GM12878 (cell line): Measurements from ENCODE around the gene SASH3. TPM values are rescaled to one million over a fixed set of nuclear protein-coding genes. Genes with fewer than 3 reads are reported as not detected.

Source experiments
- ATAC-seq: fragments of 200-7000 bp; cut with Tn5 transposase; 3 replicates; pipeline ENCODE4 v1.9.1; 2020; ENCODE audit warnings: mild to moderate bottlenecking, moderate library complexity
- BruUV-seq: library from RNA; stranded (reverse); fragments of 400-500 nt; replicated peaks from 2 replicates; lab custom pipeline; 2021; lab: Mats Ljungman, UMichigan
- CTCF ChIA-PET: fragments of 300-600 bp; sonication (Branson Sonifier 250); formaldehyde crosslinking; extraction: SDS; loops from one replicate; lab custom pipeline; 2021; ENCODE audit warnings: inconsistent platforms; lab: Yijun Ruan, JAX
- POLR2A ChIA-PET: fragments of 350-600 bp; formaldehyde crosslinking; extraction: SDS; loops from one replicate; lab custom pipeline; 2021; ENCODE audit warnings: inconsistent platforms; lab: Charles Lee
- RAD21 ChIA-PET: fragments of 300-600 bp; sonication (Branson Sonifier 250); formaldehyde crosslinking; loops from one replicate; lab custom pipeline; 2023; ENCODE audit warnings: antibody characterized with exemption; ENCODE audit not compliant: unreplicated experiment; lab: Charles Lee
- SMC1A ChIA-PET: fragments of 300-600 bp; sonication (Branson Sonifier 250); formaldehyde crosslinking; loops from one replicate; lab custom pipeline; 2023; ENCODE audit not compliant: unreplicated experiment, uncharacterized antibody; lab: Charles Lee
- DNase-seq: peaks from one replicate; pipeline ENCODE4 v3.0.0-alpha.2; 2011; ENCODE audit warnings: low read depth, low spot score
- FAIRE-seq: peaks from 3 replicates; lab custom pipeline; 2011; peaks lifted over from hg19 to GRCh38; lab: Jason Lieb, UNC
- H2AFZ ChIP-seq: 2 replicates; pipeline ENCODE4 v1.6.0; 2011; ENCODE audit warnings: low read depth, low read length, control low read depth; ENCODE audit not compliant: control insufficient read depth
- H3K27ac ChIP-seq: 2 replicates; pipeline ENCODE4 v1.5.1; 2011; ENCODE audit warnings: control low read depth; ENCODE audit not compliant: control insufficient read depth, insufficient read depth
- H3K27me3 ChIP-seq, 2 experiments: replicated peaks in 1 of 2; 2 replicates each; pipeline versions ENCODE4 v1.6.0 to v1.6.1; 2011; ENCODE audit warnings: low read length in 1 of 2; ENCODE audit not compliant: control insufficient read depth in 2 of 2, insufficient read depth in 2 of 2
- H3K36me3 ChIP-seq, 2 experiments: 2 replicates each; pipeline ENCODE4 v1.5.1; 2011; ENCODE audit warnings: low read length in 1 of 2; ENCODE audit not compliant: control insufficient read depth in 2 of 2, insufficient read depth in 2 of 2
- H3K4me1 ChIP-seq: 2 replicates; pipeline ENCODE4 v1.6.1; 2011; ENCODE audit warnings: mild to moderate bottlenecking, low read length, moderate library complexity, mixed read lengths; ENCODE audit not compliant: control insufficient read depth, insufficient read depth
- H3K4me2 ChIP-seq: 2 replicates; pipeline ENCODE4 v1.6.0; 2011; ENCODE audit warnings: control low read depth; ENCODE audit not compliant: control insufficient read depth, insufficient read depth
- H3K4me3 ChIP-seq: fragments of 200-600 bp; sonication (generic); 2 replicates; pipeline ENCODE4 v1.5.1; 2016
- H3K79me2 ChIP-seq: 2 replicates; pipeline ENCODE4 v1.6.0; 2011; ENCODE audit warnings: low read length; ENCODE audit not compliant: control insufficient read depth, insufficient read depth
- H3K9ac ChIP-seq: 2 replicates; pipeline ENCODE4 v1.8.0; 2011; ENCODE audit warnings: low read length, control low read depth, mixed read lengths; ENCODE audit not compliant: control insufficient read depth, insufficient read depth
- H3K9me3 ChIP-seq: replicated peaks from 3 replicates; pipeline ENCODE4 v1.5.1; 2011; ENCODE audit warnings: mild to moderate bottlenecking, low read length; ENCODE audit not compliant: control insufficient read depth, insufficient read depth
- H4K20me1 ChIP-seq: 2 replicates; pipeline ENCODE4 v1.6.0; 2011; ENCODE audit not compliant: control insufficient read depth, insufficient read depth
- BCL11A ChIP-seq: IDR thresholded peaks from 2 replicates; pipeline ENCODE4 v1.6.1; 2011; ENCODE audit warnings: low read depth, low read length
- CREM ChIP-seq: IDR thresholded peaks from 2 replicates; pipeline ENCODE4 v1.6.1; 2014; ENCODE audit warnings: antibody characterized with exemption, low read depth
- HDAC6 ChIP-seq: fragments of 200-600 bp; sonication (generic); IDR thresholded peaks from one replicate; pipeline ENCODE4 v1.8.0; 2017; ENCODE audit warnings: antibody characterized with exemption; ENCODE audit not compliant: unreplicated experiment
- IKZF1 ChIP-seq: fragments of 450-650 bp; conservative IDR thresholded peaks from 2 replicates; pipeline ENCODE4 v1.6.1; 2017; ENCODE audit warnings: antibody characterized with exemption, mild to moderate bottlenecking
- JUND ChIP-seq: IDR thresholded peaks from 2 replicates; pipeline ENCODE4 v1.6.1; 2012; ENCODE audit warnings: low read depth, mild to moderate bottlenecking, low read length, improper control_type of control experiment, moderate library complexity
- KAT2A ChIP-seq: conservative IDR thresholded peaks from 2 replicates; pipeline ENCODE4 v1.6.1; 2011; ENCODE audit warnings: low read depth, low read length; ENCODE audit not compliant: control insufficient read depth
- MXI1 ChIP-seq: fragments of 150-350 bp; IDR thresholded peaks from 2 replicates; pipeline ENCODE4 v1.6.1; 2011; ENCODE audit warnings: low read depth, mild to moderate bottlenecking, inconsistent platforms, low read length, improper control_type of control experiment
- NR2F1 ChIP-seq: fragments of 450-650 bp; conservative IDR thresholded peaks from 2 replicates; pipeline ENCODE4 v1.6.1; 2017; ENCODE audit warnings: mild to moderate bottlenecking
- POLR2AphosphoS5 ChIP-seq: IDR thresholded peaks from 2 replicates; pipeline ENCODE4 v1.6.1; 2011; ENCODE audit warnings: mild to moderate bottlenecking, low read length, inconsistent platforms
- SP1 ChIP-seq: IDR thresholded peaks from one replicate; pipeline ENCODE4 v1.6.1; 2011; ENCODE audit warnings: low read depth, low read length
- SPI1 ChIP-seq: IDR thresholded peaks from 2 replicates; pipeline ENCODE4 v1.6.1; 2011; ENCODE audit warnings: low read depth, mild to moderate bottlenecking, low read length, moderate library complexity, borderline replicate concordance; ENCODE audit not compliant: insufficient read depth
- WGBS: methylation state at CpG from one replicate; pipeline ENCODE4 v1.1.6; 2016; ENCODE audit warnings: low lambda C conversion rate; ENCODE audit not compliant: insufficient replicate concordance, insufficient coverage; ENCODE audit errors: missing lambda C conversion rate; 5-methylcytosine and 5-hydroxymethylcytosine counted together
- in situ Hi-C: fragments of 300-500 bp; cut with MboI; formaldehyde crosslinking; loops from 9 replicates; pipeline ENCODE4 v1.14.3; 2018; ENCODE audit warnings: mixed read lengths
- intact Hi-C: fragments of 100-400 bp; cut with micrococcal nuclease; formaldehyde crosslinking; loops from one replicate; pipeline ENCODE4 v1.14.2; 2022; ENCODE audit not compliant: unreplicated experiment
- polyA plus RNA-seq, 11 experiments: library from polyadenylated mRNA; depleted of rRNA in 4 of 11; unstranded in 6 of 11; stranded (reverse) in 5 of 11; fragments of >200 nt; fragmentation: Nextera tagmentation in 4 of 11; fragmentation: Illumina TruSeq in 1 of 11; extraction: Ambion mirVana in 4 of 11; extraction: Trizol in 1 of 11; gene quantifications; 1 replicate in 1 of 11; 2 replicates in 10 of 11; pipeline versions ENCODE4 v1.2.1 to v1.2.3, GENCODE V29; 2011 to 2016; ENCODE audit warnings: inconsistent platforms in 2 of 11, missing spikeins in 2 of 11, low read depth in 1 of 11
- total RNA-seq, 4 experiments: library from RNA; depleted of rRNA in 3 of 4; stranded (reverse); fragments of >200 nt in 3 of 4; fragmentation: Illumina TruSeq in 1 of 4; extraction: Trizol in 1 of 4; gene quantifications; 2 replicates each; pipeline versions ENCODE4 v1.2.1 to v1.2.3, GENCODE V29; 2013 to 2021
- TF ChIP-seq, protein P1 (sequence below): fragments of 450-650 bp; IDR thresholded peaks from 2 replicates; pipeline ENCODE4 v1.6.1; 2017; ENCODE audit warnings: mild to moderate bottlenecking
- TF ChIP-seq, protein P2 (sequence below): fragments of 450-650 bp; IDR thresholded peaks from 2 replicates; pipeline ENCODE4 v1.6.1; 2017; ENCODE audit warnings: low read depth, mild to moderate bottlenecking, moderate library complexity
- TF ChIP-seq, protein P3 (sequence below): fragments of 150-350 bp; IDR thresholded peaks from 2 replicates; pipeline ENCODE4 v1.6.1; 2016; ENCODE audit warnings: low read depth, low read length

SASH3 gene
- total and polyA plus RNA-seq, 10 of the 15 experiments (the other 5 are each of a cell fraction or from before 2014, with no cell fraction given) = 23.1 to 233 (median 160) TPM

DNA sequence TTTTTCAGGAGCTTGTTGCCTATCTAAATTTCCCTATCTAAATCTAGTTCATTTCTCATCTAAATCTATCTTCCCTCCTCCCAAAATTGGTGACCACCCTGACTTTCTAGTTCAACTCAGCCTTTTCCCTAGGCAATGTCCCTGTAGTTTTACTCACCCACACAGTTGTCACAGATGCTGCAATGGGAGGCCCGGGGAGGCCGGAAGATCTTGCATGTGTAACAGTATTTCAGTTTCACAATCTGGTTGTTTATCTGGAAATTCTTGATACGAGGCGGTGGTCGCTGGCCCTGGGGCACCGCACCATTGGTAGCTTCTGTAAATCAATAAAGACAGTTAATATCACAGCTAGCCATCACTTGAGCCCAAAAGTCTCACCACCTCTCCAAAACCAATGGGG, 43.8 kb downstream of the SASH3 start:
- no peak overlapping the region for H3K9ac ChIP-seq
- ChIA-PET SMC1A (interaction anchor here (0.9 to 3.8 kb wide), 19 partner anchors 9 to 237 kb away, joined by 3 to 27 read pairs (median 6); partner anchors contain the start of genes SASH3 and XPNPEP2), POLR2A (no interaction called here), RAD21 (interaction anchor here (1.0 to 2.5 kb wide), 8 partner anchors 10 to 188 kb away, joined by 3 to 29 read pairs (median 4); partner anchors contain the start of gene XPNPEP2), CTCF (interaction anchor here (0.7 to 2.7 kb wide), 35 partner anchors 9 to 263 kb away, joined by 3 to 80 read pairs (median 4); partner anchors contain the start of genes APLN and UTP14A)
- H3K27me3 ChIP-seq = no peaks in the 10 kb centered on the region
- DNase-seq (no peak), FAIRE-seq (no peak), ATAC-seq (no peak)
- no TSS peak for BruUV-seq
- H3K27ac ChIP-seq = no peak overlapping the region
- H3K36me3 ChIP-seq = no peaks in the 10 kb centered on the region; a peak in 1 of 4 replicates
- intact Hi-C loops (loop anchor here (1.0 to 10.0 kb wide), 7 partner anchors 38 to 241 kb away; no protein-coding TSS in a partner anchor), in situ Hi-C loops (no loop called here)
- no peak overlapping the region for H3K4me3 ChIP-seq
- no peak overlapping the region for H3K4me2 ChIP-seq
- no peaks in the 10 kb centered on the region for H4K20me1 ChIP-seq
- no peak overlapping the region for H2AFZ ChIP-seq
- no peaks in the 10 kb centered on the region for H3K4me1 ChIP-seq
- TF ChIP-seq MXI1 (no peak), BCL11A (no peak), IKZF1 (no peak), CREM (no peak), NR2F1 (no peak), KAT2A (no peak), JUND (no peak), HDAC6 (no peak), SPI1 (no peak), POLR2AphosphoS5 (no peak), SP1 (no peak)
- TF ChIP-seq, protein P1, sequence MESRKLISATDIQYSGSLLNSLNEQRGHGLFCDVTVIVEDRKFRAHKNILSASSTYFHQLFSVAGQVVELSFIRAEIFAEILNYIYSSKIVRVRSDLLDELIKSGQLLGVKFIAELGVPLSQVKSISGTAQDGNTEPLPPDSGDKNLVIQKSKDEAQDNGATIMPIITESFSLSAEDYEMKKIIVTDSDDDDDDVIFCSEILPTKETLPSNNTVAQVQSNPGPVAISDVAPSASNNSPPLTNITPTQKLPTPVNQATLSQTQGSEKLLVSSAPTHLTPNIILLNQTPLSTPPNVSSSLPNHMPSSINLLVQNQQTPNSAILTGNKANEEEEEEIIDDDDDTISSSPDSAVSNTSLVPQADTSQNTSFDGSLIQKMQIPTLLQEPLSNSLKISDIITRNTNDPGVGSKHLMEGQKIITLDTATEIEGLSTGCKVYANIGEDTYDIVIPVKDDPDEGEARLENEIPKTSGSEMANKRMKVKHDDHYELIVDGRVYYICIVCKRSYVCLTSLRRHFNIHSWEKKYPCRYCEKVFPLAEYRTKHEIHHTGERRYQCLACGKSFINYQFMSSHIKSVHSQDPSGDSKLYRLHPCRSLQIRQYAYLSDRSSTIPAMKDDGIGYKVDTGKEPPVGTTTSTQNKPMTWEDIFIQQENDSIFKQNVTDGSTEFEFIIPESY = no peak
- TF ChIP-seq, protein P2, sequence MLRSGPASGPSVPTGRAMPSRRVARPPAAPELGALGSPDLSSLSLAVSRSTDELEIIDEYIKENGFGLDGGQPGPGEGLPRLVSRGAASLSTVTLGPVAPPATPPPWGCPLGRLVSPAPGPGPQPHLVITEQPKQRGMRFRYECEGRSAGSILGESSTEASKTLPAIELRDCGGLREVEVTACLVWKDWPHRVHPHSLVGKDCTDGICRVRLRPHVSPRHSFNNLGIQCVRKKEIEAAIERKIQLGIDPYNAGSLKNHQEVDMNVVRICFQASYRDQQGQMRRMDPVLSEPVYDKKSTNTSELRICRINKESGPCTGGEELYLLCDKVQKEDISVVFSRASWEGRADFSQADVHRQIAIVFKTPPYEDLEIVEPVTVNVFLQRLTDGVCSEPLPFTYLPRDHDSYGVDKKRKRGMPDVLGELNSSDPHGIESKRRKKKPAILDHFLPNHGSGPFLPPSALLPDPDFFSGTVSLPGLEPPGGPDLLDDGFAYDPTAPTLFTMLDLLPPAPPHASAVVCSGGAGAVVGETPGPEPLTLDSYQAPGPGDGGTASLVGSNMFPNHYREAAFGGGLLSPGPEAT = no peak
- TF ChIP-seq, protein P3, sequence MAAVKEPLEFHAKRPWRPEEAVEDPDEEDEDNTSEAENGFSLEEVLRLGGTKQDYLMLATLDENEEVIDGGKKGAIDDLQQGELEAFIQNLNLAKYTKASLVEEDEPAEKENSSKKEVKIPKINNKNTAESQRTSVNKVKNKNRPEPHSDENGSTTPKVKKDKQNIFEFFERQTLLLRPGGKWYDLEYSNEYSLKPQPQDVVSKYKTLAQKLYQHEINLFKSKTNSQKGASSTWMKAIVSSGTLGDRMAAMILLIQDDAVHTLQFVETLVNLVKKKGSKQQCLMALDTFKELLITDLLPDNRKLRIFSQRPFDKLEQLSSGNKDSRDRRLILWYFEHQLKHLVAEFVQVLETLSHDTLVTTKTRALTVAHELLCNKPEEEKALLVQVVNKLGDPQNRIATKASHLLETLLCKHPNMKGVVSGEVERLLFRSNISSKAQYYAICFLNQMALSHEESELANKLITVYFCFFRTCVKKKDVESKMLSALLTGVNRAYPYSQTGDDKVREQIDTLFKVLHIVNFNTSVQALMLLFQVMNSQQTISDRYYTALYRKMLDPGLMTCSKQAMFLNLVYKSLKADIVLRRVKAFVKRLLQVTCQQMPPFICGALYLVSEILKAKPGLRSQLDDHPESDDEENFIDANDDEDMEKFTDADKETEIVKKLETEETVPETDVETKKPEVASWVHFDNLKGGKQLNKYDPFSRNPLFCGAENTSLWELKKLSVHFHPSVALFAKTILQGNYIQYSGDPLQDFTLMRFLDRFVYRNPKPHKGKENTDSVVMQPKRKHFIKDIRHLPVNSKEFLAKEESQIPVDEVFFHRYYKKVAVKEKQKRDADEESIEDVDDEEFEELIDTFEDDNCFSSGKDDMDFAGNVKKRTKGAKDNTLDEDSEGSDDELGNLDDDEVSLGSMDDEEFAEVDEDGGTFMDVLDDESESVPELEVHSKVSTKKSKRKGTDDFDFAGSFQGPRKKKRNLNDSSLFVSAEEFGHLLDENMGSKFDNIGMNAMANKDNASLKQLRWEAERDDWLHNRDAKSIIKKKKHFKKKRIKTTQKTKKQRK = no peak
- WGBS = 64% methylated on average over 6 of the region's 6 CpGs
- no peaks in the 10 kb centered on the region for H3K9me3 ChIP-seq
- H3K79me2 ChIP-seq = no peaks in the 10 kb centered on the region
